VCaP (cell line): ENCODE measurements around the gene PNPT1.
A peak's percentile ranks its signal among the peaks of the same experiment; 100 is the strongest.
"Not testable (repeated sequence)": the region's sequence is repeated elsewhere in the genome, so short reads cannot be mapped to it uniquely, and the experiment has no call there.

Source experiments
- H3K27ac ChIP-seq: fragments of 450-650 bp; 2 replicates; pipeline ENCODE4 v1.5.1; 2017
- TF ChIP-seq, protein P1 (sequence below): fragments of 450-650 bp; conservative IDR thresholded peaks from 2 replicates; pipeline ENCODE4 v1.5.1; 2017; ENCODE audit warnings: mild to moderate bottlenecking, moderate library complexity

PNPT1 gene

GRCh38 chr2:55707751-55708150 is 14.1 kb upstream of the PNPT1 start:
- TF ChIP-seq, protein P1, sequence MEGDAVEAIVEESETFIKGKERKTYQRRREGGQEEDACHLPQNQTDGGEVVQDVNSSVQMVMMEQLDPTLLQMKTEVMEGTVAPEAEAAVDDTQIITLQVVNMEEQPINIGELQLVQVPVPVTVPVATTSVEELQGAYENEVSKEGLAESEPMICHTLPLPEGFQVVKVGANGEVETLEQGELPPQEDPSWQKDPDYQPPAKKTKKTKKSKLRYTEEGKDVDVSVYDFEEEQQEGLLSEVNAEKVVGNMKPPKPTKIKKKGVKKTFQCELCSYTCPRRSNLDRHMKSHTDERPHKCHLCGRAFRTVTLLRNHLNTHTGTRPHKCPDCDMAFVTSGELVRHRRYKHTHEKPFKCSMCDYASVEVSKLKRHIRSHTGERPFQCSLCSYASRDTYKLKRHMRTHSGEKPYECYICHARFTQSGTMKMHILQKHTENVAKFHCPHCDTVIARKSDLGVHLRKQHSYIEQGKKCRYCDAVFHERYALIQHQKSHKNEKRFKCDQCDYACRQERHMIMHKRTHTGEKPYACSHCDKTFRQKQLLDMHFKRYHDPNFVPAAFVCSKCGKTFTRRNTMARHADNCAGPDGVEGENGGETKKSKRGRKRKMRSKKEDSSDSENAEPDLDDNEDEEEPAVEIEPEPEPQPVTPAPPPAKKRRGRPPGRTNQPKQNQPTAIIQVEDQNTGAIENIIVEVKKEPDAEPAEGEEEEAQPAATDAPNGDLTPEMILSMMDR, result no peak
- H3K27ac ChIP-seq, result no peak overlapping the region

DNA sequence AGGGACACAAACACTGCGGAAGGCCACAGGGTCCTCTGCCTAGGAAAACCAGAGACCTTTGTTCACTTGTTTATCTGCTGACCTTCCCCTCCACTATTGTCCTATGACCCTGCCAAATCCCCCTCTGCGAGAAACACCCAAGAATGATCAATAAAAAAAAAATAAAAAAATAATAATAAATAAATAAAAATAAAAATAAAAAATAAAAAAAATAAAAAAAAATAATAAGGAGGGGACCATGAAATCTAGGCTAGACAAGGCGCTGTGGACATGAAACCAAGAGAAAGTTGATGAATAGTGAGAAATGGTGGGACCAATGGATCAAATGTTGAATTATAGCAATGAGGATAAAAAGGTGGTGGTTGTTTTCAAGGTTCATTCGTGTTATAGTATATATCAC is 12.6 kb upstream of the PNPT1 start:
- H3K27ac ChIP-seq, result not testable (repeated sequence)

GRCh38 chr2:55705027-55705653 is 11.5 kb upstream of the PNPT1 start:
- TF ChIP-seq, protein P1, result no peak
- H3K27ac ChIP-seq, result no peak overlapping the region

DNA sequence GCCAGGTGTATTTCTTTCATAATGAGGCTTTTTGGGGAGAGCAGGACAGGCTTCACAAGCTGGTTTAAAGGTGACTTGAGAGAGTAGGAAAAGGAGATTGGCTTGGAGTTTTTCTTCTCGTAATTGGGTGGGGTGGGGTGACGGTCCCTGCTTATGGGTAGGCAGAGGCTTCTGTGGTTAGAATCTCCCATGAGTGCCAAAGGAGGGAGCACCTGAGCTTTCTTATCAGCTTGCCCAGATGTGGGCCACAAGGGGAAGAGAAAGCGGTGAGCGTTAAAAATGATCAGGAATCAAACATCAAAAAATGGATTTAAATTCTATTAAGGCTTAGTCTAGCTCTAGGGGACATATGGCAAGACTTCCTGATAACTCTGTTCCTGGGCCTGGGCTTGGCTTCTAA is 9.7 kb upstream of the PNPT1 start:
- TF ChIP-seq, protein P1, result no peak
- no peak overlapping the region for H3K27ac ChIP-seq

- peak overlapping the region; percentile 61 for H3K27ac ChIP-seq
Measured at GRCh38 chr2:55692740-55693139, 904 bp downstream of the PNPT1 start.

DNA sequence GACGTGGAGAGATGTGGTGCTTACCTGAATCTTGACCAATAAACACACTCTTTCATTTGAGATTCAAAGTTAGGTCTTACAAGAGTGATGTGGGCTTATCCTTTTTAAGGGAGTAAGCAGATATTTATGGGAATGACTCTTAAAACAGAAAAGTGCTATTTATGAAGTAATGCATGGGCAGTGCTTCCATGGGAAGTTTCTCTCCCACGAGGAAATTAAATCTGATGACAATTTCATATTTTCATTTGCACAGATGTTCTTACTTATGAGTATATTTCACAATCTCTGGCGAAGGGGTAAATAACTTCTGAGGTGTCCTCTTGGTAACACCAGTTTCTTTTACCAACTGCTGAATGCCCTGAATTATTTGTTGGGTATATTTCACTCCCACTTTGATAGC is 21.0 kb downstream of the PNPT1 start:
- H3K27ac ChIP-seq, result no peak overlapping the region
- TF ChIP-seq, protein P1, result no peak

- H3K27ac ChIP-seq, result no peak overlapping the region
- TF ChIP-seq, protein P1, result no peak
Measured at GRCh38 chr2:55668956-55669355, 24.7 kb downstream of the PNPT1 start.

DNA sequence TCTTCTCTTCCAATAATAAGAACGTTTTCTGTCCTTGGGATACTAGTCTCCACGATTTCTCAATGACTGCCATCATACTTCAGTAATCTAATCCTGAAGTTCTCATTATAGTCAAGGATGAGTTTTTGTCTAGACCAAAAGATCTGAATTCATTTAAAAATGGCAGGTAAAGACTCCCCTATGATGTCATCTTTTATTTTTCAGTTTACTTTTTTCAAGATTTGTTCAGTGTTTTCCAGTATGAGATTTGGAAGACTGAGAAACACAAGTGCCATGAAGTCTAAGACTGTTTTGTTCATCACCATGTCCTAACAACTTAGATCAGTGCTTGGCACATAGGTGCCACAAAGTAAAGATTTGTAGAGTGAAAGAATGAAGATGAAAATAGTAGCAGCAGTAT is 40.4 kb downstream of the PNPT1 start:
- TF ChIP-seq, protein P1, result no peak
- no peak overlapping the region for H3K27ac ChIP-seq

GRCh38 chr2:55649211-55649610 is 44.4 kb downstream of the PNPT1 start:
- TF ChIP-seq, protein P1, result no peak
- H3K27ac ChIP-seq, result no peak overlapping the region
